Vagina (tissue), 2 donors: Measurements from ENCODE around the gene ELL2. TPM values are rescaled to one million over a fixed set of nuclear protein-coding genes. Genes with fewer than 3 reads are reported as not detected.

ENCODE experiments used
- DNase-seq, 2 donors: peaks; one replicate each; pipeline ENCODE4 v3.0.0-alpha.2; 2017; ENCODE audit errors: extremely low spot score in 2 of 2
- H3K27ac ChIP-seq: fragments of 200-600 bp; sonication (generic); one replicate; pipeline ENCODE4 v1.5.1; 2019
- H3K27me3 ChIP-seq: fragments of 200-600 bp; sonication (generic); one replicate; pipeline ENCODE4 v1.5.1; 2019
- H3K36me3 ChIP-seq, 2 donors: fragments of 200-600 bp; sonication (generic); one replicate each; pipeline ENCODE4 v1.5.1; 2017 to 2019
- H3K4me1 ChIP-seq: fragments of 200-600 bp; sonication (generic); one replicate; pipeline ENCODE4 v1.5.1; 2019
- H3K4me3 ChIP-seq, 2 donors: fragments of 200-600 bp; sonication (generic); 1 replicate in 1 of 2; 2 replicates in 1 of 2; pipeline ENCODE4 v1.5.1; 2016 to 2019
- H3K9me3 ChIP-seq: fragments of 200-600 bp; sonication (generic); one replicate; pipeline ENCODE4 v1.5.1; 2019
- POLR2A ChIP-seq, 2 donors: fragments of 450-650 bp; IDR thresholded peaks; one replicate each; pipeline ENCODE4 v1.6.1; 2017; ENCODE audit warnings: antibody characterized with exemption in 2 of 2, mild to moderate bottlenecking in 2 of 2, moderate library complexity in 2 of 2
- POLR2AphosphoS5 ChIP-seq, 2 donors: sonication (generic); formaldehyde crosslinking; IDR thresholded peaks; one replicate each; pipeline ENCODE4 v1.9.0; 2017; ENCODE audit warnings: antibody characterized with exemption in 2 of 2, mild to moderate bottlenecking in 2 of 2, low read depth in 1 of 2; ENCODE audit not compliant: insufficient read depth in 1 of 2
- intact Hi-C: fragments of 100-400 bp; cut with DNase I; formaldehyde crosslinking; loops from one replicate; pipeline ENCODE4 v1.15.1; 2023
- total RNA-seq: library from RNA; depleted of rRNA; stranded (reverse); fragments of >200 nt; gene quantifications from one replicate; pipeline ENCODE4 v1.2.3, GENCODE V29; 2016
- TF ChIP-seq, protein P1 (sequence below), 3 experiments: fragments of 450-650 bp in 2 of 3; fragments of 200-600 bp in 1 of 3; sonication (generic) in 1 of 3; IDR thresholded peaks; one replicate each; pipeline ENCODE4 v1.5.1; 2017 to 2019; ENCODE audit warnings: antibody characterized with exemption in 3 of 3, mild to moderate bottlenecking in 2 of 3, moderate library complexity in 2 of 3

ELL2 gene
- total RNA-seq, 1 donor from 2014 or later = 113 TPM

DNA sequence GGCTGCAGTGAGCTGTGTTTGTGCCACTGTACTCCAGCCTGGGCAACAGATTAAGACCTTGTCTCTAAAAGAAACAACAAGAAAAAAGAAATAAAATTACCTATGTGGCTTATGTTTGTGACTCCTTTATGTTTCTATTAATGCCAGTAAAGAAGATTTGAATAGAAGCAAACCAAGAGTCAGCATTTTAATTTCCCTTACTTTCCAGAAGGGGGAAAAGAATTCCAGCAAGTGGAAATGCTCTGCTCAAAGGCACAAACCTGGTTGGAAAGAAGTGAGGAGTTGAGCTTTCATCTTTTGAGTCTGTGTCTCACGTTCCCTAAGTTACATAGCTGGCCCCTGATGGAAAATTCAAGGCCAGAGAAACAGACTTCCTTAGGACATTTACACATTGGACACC lies 23.6 kb upstream of the ELL2 start:
- intact Hi-C loops = no loop called here
- TF ChIP-seq, protein P1, sequence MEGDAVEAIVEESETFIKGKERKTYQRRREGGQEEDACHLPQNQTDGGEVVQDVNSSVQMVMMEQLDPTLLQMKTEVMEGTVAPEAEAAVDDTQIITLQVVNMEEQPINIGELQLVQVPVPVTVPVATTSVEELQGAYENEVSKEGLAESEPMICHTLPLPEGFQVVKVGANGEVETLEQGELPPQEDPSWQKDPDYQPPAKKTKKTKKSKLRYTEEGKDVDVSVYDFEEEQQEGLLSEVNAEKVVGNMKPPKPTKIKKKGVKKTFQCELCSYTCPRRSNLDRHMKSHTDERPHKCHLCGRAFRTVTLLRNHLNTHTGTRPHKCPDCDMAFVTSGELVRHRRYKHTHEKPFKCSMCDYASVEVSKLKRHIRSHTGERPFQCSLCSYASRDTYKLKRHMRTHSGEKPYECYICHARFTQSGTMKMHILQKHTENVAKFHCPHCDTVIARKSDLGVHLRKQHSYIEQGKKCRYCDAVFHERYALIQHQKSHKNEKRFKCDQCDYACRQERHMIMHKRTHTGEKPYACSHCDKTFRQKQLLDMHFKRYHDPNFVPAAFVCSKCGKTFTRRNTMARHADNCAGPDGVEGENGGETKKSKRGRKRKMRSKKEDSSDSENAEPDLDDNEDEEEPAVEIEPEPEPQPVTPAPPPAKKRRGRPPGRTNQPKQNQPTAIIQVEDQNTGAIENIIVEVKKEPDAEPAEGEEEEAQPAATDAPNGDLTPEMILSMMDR (IDR thresholded peaks at IDR 0.05) = no peak
- TF ChIP-seq POLR2AphosphoS5 (IDR thresholded peaks at IDR 0.05; ENCODE audit: insufficient read depth in 1 of 2, low read depth in 1 of 2) (no peak), POLR2A (IDR thresholded peaks at IDR 0.05) (no peak)
- DNase-seq = no peak
- Histone ChIP-seq H3K9me3 (no peaks in the 10 kb centered on the region), H3K27me3 (no peaks in the 10 kb centered on the region), H3K4me3 (no peak overlapping the region), H3K4me1 (no peaks in the 10 kb centered on the region), H3K27ac (no peak overlapping the region), H3K36me3 (no peaks in the 10 kb centered on the region)

DNA sequence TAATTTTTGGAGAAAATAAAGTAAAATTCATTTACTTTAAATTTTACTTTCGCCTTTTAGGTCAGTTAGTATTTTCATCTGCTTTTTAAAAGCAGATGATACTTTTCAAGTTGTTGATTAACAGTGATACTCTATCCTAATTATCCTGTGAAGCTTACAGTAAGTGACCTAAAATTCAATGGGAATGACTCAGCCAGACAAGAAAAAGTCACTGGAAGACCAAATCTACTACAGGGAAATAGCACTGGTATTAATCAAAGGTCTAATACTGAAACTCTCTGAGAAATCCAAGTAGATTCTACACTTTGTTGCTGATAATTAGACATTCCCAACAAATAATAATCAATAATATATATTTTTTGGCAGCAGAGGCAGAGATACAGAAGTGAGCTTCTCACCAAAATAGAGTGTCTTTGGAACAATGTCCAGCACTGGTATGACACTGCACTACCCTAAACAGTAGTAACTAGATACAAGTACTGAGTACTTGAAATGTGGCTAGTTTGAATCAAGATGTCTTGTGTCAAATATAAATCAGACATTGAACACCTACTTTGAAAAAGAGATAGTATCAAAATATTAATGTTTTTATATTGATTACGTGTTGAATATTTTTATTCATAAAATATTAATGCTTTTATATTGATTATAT lies 22.8 kb upstream of the ELL2 start:
- intact Hi-C loops = no loop called here
- DNase-seq = no peak
- no peaks in the 10 kb centered on the region for H3K27me3 ChIP-seq
- H3K4me3 ChIP-seq = no peak overlapping the region
- no peaks in the 10 kb centered on the region for H3K4me1 ChIP-seq
- TF ChIP-seq, protein P1 (IDR thresholded peaks at IDR 0.05) = no peak
- TF ChIP-seq POLR2AphosphoS5 (IDR thresholded peaks at IDR 0.05; ENCODE audit: insufficient read depth in 1 of 2, low read depth in 1 of 2) = no peak
- no peak for TF ChIP-seq POLR2A (IDR thresholded peaks at IDR 0.05)
- H3K27ac ChIP-seq = no peak overlapping the region
- no peaks in the 10 kb centered on the region for H3K9me3 ChIP-seq
- no peaks in the 10 kb centered on the region for H3K36me3 ChIP-seq

DNA sequence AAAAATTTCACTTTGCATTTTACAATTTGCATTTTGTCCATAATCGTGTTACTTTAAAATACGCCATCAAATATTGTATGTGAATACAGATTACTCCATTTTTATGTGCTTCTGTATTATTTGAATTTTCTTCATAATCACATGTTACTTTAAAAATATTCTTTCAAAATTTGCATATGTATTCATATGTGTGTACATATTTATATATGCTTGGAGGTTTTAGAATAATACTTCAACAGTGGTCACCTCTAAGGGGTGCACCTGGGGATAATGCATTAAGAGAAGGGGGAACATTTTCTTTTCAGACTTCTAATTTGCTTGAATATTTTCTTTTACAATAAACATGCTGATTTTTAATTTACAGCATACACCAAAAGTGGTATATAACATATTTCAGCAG lies 21.9 kb upstream of the ELL2 start:
- intact Hi-C loops = no loop called here
- DNase-seq = no peak
- Histone ChIP-seq H3K36me3 (no peaks in the 10 kb centered on the region), H3K4me3 (no peak overlapping the region), H3K9me3 (no peaks in the 10 kb centered on the region), H3K27ac (no peak overlapping the region), H3K4me1 (no peaks in the 10 kb centered on the region), H3K27me3 (no peaks in the 10 kb centered on the region)
- TF ChIP-seq POLR2AphosphoS5 (IDR thresholded peaks at IDR 0.05; ENCODE audit: insufficient read depth in 1 of 2, low read depth in 1 of 2) = no peak
- TF ChIP-seq, protein P1 (IDR thresholded peaks at IDR 0.05) = no peak

DNA sequence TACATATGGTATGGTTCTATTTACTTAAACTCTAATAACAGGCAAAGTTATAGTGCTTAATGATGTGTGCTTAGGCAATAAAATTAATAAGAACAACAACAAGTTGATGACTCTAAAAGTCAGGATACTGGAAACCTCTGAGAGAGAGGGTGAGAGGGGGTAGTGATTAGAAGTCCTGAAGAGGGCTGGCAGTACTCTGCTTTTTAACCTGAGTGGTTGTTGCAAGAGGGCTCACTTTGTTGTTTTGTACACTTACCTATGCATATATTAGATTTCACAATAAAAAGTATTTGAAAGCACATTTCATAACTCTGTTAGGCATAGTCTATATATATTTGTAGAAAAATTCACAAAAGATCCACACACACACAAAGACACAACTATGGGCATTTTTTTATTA lies 21.4 kb upstream of the ELL2 start:
- no peaks in the 10 kb centered on the region for H3K9me3 ChIP-seq
- no peaks in the 10 kb centered on the region for H3K36me3 ChIP-seq
- H3K4me3 ChIP-seq = no peak overlapping the region
- DNase-seq = no peak
- TF ChIP-seq POLR2AphosphoS5 (IDR thresholded peaks at IDR 0.05; ENCODE audit: insufficient read depth in 1 of 2, low read depth in 1 of 2) = no peak
- H3K27ac ChIP-seq = no peak overlapping the region
- no peaks in the 10 kb centered on the region for H3K27me3 ChIP-seq
- H3K4me1 ChIP-seq = no peaks in the 10 kb centered on the region
- intact Hi-C loops = no loop called here

DNA sequence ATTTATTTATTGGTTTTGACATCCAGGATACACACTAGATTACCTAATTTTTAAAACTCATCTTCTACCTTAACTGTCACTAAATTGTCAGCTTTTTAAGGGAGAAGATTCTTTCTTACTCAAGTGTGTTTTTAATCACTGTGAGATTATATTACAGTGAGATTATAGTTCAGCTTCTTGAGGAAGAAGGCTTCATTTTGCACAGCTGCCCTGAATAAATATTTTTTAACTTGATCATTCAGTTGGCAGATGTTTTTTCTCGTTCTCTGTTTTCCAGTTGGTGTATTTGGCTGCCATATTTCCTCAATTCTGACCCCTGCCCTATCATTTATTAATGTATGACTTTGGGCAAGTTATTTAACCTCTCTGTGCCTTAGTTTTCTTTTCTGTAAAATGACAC lies 15.0 kb upstream of the ELL2 start:
- H3K27ac ChIP-seq = no peak overlapping the region
- no peaks in the 10 kb centered on the region for H3K36me3 ChIP-seq
- no peak for DNase-seq
- no peaks in the 10 kb centered on the region for H3K27me3 ChIP-seq
- intact Hi-C loops = no loop called here
- H3K4me1 ChIP-seq = no peaks in the 10 kb centered on the region
- H3K4me3 ChIP-seq = no peak overlapping the region
- no peaks in the 10 kb centered on the region for H3K9me3 ChIP-seq
- no peak for TF ChIP-seq POLR2A (IDR thresholded peaks at IDR 0.05)
- TF ChIP-seq, protein P1 (IDR thresholded peaks at IDR 0.05) = no peak
- TF ChIP-seq POLR2AphosphoS5 (IDR thresholded peaks at IDR 0.05; ENCODE audit: insufficient read depth in 1 of 2, low read depth in 1 of 2) = no peak
